ENCODE measurements around the gene TYW1B.
"Not testable (repeated sequence)": the region's sequence is repeated elsewhere in the genome, so short reads cannot be mapped to it uniquely, and the experiment has no call there.

DNA sequence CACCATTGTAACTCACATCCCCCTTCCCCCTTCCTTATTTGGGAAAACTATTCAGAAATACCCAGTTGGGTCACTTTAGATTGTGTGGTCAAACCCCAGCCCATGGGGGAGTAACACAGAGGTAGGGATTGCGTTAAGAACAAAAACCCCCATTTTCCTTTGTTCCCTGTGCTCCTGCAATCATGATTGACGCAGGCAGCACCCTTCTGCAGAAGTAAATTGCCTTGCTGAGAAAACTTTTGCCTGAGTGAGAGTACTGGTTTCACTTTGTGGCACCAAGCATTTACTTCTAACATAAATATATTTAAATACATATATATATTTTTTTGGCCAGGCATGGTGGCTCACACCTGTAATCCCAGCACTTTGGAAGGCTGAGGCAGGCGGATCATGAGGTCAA lies 266.0 kb downstream of the TYW1B start:
- TF ChIP-seq, protein P1, sequence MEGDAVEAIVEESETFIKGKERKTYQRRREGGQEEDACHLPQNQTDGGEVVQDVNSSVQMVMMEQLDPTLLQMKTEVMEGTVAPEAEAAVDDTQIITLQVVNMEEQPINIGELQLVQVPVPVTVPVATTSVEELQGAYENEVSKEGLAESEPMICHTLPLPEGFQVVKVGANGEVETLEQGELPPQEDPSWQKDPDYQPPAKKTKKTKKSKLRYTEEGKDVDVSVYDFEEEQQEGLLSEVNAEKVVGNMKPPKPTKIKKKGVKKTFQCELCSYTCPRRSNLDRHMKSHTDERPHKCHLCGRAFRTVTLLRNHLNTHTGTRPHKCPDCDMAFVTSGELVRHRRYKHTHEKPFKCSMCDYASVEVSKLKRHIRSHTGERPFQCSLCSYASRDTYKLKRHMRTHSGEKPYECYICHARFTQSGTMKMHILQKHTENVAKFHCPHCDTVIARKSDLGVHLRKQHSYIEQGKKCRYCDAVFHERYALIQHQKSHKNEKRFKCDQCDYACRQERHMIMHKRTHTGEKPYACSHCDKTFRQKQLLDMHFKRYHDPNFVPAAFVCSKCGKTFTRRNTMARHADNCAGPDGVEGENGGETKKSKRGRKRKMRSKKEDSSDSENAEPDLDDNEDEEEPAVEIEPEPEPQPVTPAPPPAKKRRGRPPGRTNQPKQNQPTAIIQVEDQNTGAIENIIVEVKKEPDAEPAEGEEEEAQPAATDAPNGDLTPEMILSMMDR (IDR thresholded peaks at IDR 0.05): not testable (repeated sequence)
- not testable (repeated sequence) for TF ChIP-seq POLR2A, EP300, POLR2AphosphoS5 (IDR thresholded peaks at IDR 0.05)
